Medulla oblongata (tissue), 1 donor: Measurements from ENCODE around the gene MAST4.

Experiments
- DNase-seq: peaks from one replicate; pipeline ENCODE4 v3.0.0-alpha.2; 2015; ENCODE audit errors: extremely low spot score

The MAST4 gene

DNA sequence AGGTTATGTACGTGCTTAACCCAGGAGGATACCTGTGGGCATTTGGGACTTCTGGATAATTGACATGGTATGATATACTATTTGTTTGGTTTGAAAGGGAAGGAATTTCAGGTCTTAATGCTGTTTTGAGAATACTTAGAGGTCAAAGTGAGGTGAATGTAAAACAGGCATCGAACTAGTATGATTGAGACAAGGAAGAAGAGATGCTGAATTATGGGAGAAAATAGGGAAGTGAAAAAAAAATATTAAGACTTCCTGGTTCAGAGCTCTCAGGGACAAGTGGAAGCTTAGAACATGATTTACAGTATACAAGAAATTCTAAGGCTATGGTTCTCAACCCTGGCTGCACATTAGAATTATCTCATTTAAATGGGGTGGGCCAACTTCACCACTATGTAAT, 485.1 kb downstream of the MAST4 start:
- DNase-seq = no peak

DNA sequence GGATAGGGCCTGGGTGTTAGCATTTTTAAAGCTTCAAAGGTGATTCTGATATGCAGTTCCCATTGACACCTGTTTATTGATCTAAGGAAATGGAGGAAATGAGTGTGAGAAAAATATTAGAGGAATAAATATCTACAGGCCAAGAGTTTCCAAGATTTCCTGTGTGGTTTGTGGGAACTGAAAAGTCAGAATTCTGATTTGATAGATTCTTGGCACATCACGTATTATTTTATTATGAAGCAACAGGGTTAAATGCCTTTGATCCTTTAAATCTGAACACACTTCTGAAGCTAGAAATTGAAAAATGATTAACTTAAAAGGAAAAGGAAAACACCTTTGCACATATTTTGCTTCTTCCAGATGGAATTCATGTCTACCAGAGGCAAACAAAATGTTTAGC, 486.7 kb downstream of the MAST4 start:
- DNase-seq = no peak

DNA sequence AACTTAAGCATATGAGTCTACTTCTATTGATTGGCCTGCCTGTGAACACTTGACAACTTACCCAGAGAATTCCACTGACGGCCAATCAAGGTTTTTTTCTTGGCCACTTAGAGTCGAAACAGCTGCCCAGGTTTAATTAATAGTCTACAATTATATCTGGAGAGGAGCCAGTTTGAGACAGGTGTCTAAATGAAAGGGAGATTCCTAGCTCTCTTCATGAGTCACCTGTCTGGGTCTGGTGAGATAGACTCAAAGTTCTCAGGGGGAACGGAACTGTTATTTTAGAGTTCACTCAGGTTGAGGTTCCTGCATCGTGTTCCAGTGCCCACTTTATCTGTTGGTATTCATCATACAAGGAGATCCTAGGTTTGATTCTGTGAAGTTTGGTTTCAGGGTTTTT, 489.4 kb downstream of the MAST4 start:
- DNase-seq = no peak

DNA sequence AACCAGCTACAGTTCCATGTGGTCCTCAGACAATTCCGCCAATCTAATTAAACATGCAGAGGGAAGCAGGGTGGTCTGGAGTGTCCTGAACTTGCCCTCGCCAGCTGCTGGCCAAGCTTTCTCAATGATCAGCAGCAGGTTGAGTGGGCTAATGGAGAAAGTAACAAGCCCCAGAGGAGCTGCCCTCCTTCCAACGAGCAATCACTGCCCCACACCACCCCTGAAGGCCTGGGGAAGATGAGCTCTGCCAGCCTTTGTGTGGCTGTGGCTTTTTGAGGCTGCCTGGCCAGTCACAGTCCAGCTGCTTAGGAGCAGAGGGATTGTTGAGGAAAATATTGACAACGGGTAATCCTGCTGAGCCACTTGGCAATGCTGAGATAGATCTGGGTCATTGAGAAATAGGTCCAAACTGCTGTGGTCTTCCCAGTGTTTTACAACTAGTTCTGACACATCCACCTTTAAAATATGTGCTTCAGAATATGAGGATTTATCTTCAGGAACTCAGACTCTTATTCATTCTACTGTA, 493.1 kb downstream of the MAST4 start:
- no peak for DNase-seq

DNA sequence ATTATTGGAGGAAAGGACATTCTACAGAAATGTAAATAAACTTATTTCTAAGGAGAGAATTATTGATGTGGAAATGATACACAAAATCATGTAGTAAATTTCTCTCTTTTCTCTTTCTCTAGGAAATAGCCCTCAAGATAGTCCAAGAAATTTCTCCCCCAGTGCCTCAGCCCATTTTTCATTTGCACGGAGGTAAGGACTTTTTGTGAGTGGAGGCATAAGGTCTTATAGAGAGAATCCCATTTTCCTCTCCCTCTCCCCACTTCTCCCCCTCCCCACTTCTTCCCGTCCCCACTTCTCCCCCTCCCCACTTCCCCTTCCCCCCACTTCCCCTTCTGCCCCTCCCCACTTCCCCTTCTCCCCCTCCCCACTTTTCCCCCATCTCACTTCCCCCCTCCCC, 493.8 kb downstream of the MAST4 start:
- DNase-seq = no peak

DNA sequence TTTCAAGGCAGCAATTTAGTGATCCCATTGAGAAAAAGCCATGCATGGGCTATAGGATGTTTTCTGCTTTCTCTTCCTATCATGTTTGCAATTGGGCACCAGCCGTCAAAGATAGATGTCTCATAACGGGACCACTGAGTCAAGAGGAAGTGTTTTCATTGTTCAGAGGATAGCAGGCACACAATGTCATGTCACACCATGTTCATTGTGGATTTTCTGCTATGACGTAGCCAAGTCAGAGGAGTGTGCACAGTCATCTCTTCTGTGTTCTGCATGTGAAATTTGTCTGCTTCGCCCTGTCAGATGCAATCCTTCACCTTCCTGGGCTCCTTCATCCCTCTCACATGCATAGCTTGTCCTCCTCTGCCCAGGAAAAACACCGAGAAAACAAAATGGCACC, 494.4 kb downstream of the MAST4 start:
- no peak for DNase-seq

DNA sequence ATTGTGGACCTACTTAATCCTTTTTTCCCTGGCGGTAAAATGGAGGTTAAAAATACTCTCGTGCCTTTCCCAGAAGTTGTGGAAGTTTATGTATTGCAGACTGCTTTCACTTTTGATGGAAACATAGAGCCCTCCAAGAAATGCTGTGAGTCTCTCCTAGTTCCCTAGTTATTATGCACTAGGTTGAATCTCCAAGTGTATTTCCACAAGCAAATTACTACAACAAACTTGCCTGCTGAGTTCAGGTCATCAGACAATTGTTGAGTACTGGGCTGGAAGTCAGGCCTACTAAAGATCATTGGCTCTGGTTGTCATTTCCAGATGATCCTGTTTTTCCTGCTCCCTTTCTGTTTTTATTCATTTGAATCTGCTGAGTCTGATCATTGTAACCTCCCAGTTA, 496.3 kb downstream of the MAST4 start:
- DNase-seq = peak; percentile 23

DNA sequence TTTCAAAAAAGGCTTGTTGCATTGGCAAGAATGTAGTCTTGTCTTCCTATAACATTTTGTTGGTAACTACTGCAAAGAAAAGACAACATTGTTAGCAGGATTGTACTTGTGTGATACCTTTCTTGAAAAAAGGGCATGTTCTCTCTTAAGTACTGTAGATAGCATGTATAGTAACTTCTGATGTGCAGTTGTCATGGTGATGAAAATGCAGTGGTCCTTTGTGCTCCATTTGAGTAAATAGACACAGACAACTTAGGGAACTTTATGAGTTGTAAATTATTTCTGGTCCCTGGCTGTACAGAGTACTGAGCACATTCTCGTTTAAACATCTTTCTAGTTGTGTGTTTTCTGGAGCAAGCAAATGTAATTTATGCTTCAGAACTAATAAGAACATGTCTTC, 497.1 kb downstream of the MAST4 start:
- DNase-seq = no peak

DNA sequence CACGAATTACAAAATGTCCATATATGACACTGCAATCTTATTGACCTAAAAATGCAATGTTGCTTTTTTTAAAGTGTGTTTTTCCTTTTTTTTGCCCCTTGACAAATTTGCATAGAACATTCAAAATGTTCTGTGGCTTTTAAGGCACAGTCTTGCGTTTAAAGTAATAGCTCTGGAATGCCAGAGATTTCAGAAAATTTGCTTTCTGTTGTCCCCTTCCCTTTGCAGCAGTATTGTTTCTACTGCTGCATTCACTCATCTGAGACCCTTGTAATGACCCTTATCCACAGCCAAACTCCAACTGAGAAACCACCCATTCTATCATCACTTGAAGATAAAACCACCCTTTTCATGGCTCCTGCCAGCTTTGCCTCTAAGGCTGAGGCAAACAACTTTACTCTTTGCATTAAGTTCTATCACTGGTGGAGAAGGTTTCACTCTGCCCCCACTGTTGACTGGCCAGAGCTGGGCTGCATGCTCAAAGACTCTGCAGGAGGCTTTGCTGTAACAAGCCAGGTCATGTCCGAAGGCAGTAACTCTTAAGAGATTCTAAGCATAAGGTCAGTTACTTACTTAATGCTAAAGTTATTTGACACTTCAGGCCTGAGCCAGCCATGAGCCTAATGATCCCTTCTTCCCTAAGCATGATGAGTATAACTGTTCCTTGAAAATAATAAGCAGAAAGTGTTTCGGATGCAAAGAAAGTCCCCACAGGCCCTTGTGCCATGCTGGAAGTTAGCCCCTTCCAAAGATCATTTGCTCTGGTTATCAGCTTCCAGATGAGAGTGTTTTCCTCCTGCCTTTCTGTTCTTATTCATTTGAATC, 498.5 kb downstream of the MAST4 start:
- DNase-seq = peak; percentile 31

DNA sequence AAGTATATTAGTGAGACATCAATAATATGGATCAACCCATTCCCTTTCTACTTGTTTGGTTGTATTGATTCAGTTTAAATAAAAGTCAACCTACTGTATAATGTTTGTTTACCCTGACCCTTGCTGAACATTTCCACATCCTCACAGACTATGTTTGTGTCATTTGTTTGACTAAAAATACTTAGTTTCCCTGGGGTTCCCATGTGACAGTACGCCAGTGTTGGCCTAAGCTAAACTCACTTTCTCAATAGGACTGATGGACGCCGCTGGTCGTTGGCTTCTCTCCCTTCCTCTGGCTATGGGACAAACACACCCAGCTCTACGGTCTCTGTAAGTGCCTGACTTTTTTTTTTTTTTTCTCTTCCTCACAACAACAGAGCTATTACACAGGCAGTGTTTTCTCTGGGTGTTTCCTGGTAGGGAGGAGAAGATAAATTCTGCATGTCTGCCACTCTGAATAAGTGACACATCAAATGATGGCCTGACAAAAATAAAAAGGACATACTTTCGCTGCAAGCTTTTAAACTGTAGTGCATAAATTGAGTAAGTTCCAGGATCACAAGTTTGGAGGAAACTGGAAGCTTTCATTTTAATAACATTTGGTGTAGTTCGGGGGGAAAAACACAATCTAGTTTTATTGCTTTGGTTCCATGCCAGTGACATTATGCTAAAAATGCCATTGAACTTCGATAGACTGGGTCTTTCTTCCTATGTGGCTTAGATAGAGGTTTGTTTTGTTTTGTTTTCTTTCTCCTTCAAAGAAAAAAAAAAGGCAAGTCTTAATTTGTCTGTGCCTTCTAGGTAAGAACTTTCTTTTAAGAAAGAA, 499.4 kb downstream of the MAST4 start:
- peak; percentile 76 for DNase-seq

DNA sequence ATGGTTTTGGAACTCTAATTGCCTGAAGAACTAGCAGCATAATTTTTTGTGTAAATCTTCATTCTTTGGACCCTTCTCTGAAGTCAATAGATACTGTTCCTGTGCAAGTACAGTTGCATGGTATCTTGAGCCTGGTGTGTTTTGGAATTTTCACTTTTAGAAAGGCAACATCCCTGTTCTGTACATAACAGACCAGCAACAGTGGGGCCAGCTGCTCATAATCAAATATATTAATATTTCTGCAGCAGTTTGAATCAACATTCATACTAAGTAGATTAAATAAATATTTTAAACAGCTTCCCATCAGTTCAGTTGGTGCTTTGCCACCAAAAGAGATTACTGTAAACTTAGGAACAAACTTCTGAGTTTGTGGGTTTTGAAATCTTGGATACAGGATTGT, 502.5 kb downstream of the MAST4 start:
- no peak for DNase-seq

DNA sequence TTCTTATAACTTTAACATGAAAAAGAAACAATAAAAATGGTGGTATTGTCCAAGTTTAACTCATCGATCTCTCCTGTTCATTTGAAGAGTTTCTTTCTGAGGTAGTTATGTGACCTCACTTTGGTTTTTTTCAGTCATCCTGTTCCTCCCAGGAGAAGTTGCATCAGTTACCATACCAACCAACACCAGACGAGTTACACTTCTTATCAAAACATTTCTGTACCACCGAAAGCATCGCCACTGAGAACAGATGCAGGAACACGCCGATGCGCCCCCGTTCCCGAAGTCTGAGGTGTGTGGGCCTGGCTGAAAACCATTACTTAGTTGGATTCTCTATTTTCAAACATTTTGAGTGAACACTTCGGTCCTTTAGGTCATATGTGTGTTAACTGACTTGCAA, 504.1 kb downstream of the MAST4 start:
- no peak for DNase-seq

DNA sequence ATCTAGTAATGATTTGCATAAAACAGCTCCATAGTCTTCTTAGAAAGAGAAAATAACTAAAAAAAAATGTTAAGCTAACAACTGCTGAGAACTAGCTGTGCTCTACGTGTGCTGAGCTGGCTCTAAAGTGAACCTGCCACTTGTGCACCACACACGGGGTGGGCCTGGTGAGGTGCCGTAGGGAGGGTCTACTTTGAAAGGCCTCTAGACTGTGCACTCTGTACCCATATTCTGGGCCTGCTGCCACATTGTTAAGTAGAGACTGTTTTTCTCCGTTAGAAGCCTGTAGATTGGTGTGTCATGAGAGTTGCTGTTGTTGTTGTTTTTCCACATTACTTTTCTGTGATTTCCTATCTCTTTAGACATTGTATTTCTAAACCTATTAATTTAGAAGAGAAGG, 506.5 kb downstream of the MAST4 start:
- no peak for DNase-seq

DNA sequence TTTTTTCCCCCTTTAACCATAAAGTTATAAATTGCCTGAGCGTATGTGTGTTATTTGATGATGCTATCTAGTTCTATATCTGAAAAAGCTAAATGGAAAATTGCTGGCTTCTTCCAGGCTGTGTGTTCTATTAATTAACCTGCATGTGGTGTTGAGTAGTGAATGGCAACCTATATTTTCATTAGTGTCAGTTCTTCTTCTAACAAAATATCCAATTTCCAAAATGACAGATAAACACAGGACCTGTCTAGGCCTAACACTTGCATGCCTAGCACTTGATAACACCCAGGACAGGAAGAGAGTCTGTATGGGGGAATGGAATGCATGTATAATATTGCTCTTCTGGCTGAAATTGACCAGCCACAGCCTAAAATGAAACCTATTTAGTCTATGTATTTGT, 508.7 kb downstream of the MAST4 start:
- no peak for DNase-seq

DNA sequence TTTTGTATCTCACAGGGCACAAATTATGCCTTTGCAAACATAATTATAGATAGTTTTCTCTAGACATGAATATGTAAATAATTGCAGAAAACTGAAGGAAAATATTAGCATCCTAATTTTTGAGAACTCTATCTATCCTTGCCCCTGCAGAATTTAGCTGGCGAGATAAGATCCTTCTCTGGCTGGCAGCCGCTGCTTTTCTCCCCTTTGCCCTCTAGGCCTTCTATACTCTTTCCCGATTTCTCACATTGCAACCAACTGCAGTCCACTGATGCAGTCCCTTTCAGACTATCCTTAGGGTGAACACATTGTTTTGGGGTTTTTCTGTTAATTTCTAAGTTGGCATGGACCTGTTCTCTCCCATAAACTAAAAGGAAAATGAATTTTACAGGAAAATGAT, 509.1 kb downstream of the MAST4 start:
- no peak for DNase-seq

DNA sequence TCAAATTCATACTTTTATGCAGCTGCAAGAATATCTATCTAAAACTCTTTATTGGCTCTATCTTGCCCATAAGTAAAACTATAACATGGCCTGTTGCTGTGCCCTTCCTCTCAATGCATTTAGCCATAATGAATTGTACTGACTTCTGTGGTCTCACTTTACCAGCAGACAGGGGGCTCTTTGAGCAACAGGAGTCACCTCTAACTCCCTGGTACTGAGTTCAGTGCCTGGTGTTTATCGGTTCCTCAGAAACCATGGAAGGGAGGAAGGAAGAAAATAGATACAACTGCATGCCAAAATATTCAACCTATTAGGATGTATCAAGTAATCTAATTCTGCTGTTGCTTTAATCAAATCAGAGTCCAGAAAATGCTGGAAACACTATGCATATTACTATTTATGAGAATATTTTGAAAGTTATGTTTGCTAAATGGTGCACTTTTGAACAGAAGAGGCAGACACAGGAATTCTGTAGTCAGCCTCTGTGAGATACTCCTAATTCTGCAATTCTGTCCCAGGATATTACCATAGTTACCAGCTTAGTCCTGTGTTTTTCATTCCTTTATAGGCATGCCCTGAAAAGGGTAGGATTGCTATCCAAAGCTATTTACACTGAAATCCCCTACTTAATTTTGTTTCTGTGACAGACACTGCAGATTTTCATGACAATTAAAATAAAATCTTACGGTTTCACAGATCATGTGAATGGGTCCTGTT, 510.6 kb downstream of the MAST4 start:
- DNase-seq = no peak

DNA sequence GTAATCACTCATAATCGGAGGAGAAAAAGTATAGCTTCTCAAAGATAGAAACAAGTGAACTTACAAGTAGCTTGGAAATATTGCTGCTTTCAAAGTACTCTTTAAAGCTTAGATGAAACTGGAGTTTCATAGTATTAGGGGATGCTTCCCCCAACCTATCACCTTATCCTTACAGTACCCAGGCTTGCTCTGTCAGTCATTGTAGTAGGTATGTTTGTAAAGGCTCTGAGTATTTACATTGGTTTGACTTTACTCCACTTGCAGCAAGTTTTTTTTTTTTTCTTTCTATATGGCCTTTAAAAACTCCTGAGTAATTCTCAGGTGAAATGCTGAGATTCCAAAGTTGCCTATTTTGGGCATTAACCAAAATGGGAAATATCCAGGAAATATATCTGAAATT, 515.6 kb downstream of the MAST4 start:
- DNase-seq = no peak

DNA sequence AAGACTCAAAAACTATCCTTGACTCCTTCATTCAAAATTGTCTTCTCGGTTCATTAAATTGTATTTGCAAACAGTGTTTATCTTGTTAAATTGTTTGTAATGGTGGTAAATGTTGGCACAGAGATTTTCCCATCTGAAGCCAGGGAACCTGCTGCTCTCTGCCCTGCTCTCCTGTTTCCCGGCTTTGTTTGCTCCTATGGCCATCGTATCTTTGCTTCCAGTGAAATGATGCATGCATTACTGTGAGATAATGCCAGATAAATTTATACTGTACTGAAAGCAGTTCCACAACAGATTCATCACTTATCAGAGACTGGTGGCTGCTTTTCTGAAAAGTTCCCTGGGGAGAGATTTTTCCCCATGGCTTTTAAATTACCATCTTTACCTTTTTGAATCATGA, 519.1 kb downstream of the MAST4 start:
- no peak for DNase-seq

DNA sequence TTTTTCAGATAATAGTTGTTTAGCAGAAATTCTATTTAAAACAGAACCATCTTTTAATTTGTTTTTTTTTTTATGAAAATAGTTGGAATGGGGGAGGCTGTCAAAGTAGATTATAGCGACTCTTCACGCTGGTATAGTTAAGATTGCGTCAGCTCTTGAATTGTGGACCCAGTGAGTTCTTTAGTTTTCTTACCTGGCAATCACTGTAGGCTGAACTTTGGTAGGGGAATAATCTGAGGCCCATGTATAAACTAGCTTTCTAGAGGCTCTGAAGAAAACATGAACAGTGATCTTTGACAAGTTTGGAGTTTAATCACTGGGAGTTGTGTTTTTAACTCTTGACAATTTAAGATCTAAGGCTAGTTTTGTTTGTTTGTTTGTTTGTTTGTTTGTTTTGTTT, 519.6 kb downstream of the MAST4 start:
- no peak for DNase-seq

DNA sequence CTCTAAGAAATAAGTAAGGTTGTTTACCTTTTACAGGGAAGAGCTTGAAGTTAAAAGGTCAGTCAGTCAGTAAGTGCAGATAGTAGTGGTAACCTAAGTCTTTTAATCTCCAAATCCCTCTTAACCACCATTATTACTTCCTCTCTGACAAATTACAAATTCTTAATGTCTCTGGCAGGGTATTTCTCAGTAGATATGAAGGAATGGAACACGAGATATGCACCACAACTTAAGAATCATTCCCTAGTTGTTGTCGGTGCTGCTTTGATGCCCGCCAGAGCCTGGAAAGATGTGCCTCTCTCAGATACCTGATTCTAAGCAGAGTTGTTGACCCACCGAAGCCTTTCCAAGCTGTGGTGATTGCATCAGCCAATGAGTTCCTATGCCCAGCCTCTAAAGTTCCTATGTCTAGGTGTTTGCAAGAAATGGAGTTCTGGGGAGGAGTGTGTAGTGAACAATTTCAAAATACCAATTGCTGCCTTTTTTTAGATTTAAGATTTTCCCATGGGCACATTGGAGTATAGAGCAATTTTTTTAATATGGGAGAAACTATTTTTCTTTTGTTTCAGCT, 521.9 kb downstream of the MAST4 start:
- DNase-seq = no peak

DNA sequence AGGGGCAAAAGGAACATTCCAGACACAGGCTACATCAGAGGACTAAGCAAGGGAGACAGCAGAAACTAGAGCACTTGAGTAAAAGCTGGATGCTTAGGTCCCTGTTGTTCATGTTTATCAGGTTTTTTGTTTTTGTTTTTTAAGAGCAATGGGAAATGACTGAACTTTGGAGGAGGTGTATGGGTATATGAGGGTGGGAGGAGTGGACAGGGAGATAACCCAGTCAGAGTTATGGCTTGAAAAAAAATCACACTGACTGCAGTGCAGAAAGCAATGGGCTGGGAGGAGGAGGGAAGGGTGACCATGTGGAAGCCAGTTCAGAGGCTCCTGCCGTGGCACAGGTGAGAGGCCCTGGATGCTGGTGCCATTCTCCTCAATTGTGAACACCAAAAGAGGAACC, 522.8 kb downstream of the MAST4 start:
- DNase-seq = no peak

DNA sequence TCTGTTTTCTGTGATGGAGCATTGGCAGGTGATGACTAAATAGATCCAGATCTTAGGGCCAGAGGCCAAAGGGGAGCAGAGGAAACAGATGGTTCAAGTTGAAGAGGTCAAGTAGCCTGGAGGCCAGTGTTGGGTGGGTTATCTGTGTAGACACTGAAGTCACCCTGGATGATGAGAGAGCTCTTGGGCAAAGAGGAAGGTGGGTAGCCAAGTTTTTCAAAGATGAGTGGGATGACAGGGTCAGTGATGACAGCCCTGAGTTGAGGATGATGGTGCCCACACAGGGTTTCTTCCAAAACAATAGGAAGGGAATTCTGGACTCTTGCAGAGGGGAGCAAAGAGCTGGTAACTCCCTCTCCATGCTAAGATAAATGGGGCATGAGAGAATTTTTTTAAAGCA, 523.8 kb downstream of the MAST4 start:
- DNase-seq = no peak
